GM20000 (cell line): Measurements from ENCODE around the gene GRAMD1B.
"Not testable (repeated sequence)": the region's sequence is repeated elsewhere in the genome, so short reads cannot be mapped to it uniquely, and the experiment has no call there.

ENCODE experiments used
- DNase-seq: peaks from one replicate; pipeline ENCODE4 v3.0.0; 2012; ENCODE audit warnings: low spot score
- CTCF ChIP-seq: IDR thresholded peaks from 2 replicates; pipeline ENCODE4 v1.5.1; 2012; ENCODE audit warnings: mild to moderate bottlenecking, control low read depth; ENCODE audit errors: extremely low read depth, missing control alignments

Gene GRAMD1B

GRCh38 chr11:123653483-123653826 lies 223.4 kb downstream of the GRAMD1B start:
- no peak for DNase-seq
- no peak for TF ChIP-seq CTCF

GRCh38 chr11:123653827-123654565 lies 223.9 kb downstream of the GRAMD1B start:
- no peak for TF ChIP-seq CTCF
- DNase-seq = peak; percentile 74

- TF ChIP-seq CTCF = no peak
- DNase-seq = peak; percentile 70
Observed at GRCh38 chr11:123654566-123655081, 224.6 kb downstream of the GRAMD1B start, which contains the start of gene SCN3B. SCN3B (minus strand) TSS chr11:123654624; CDS start chr11:123653801, 823 bp downstream.

- no peak for TF ChIP-seq CTCF
- DNase-seq = no peak
Observed at GRCh38 chr11:123659311-123659710, 229.2 kb downstream of the GRAMD1B start.

- not testable (repeated sequence) for DNase-seq
Observed at GRCh38 chr11:123659965-123660364, 229.9 kb downstream of the GRAMD1B start.

- TF ChIP-seq CTCF = no peak
- DNase-seq = no peak
Observed at GRCh38 chr11:123665306-123665705, 235.2 kb downstream of the GRAMD1B start.

- DNase-seq = no peak
- TF ChIP-seq CTCF = no peak
Observed at GRCh38 chr11:123670081-123670480, 240.0 kb downstream of the GRAMD1B start.

- no peak for DNase-seq
- TF ChIP-seq CTCF = no peak
Observed at GRCh38 chr11:123671534-123671933, 241.5 kb downstream of the GRAMD1B start.
